ENCODE results near the gene TRMT61A.

Gene TRMT61A

DNA sequence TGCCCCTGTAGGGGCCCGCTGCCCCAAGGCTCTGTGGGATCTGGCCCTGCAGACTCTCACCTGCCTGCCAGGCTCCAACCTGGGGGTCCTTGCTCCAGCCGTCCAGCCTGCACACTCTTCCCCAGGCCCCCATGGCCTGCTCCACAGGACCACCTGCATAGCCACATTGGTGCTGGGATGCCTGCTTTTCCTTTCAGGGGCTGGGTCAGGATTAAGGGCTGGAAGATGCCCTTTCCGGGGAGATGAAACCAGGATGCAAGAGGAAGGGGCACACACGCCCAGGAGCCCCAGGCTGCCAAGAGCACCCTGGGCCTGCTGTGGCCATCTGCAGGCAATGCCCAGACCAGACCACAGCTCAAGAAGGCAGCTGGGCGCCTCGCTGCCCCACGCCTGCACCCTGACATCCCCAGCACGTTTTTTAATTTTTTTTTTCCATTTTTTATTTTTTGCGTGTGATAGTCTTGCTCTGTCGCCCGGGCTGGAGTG, 18.5 kb downstream of the TRMT61A start:
- no peak for DNase-seq (ENCODE audit: low read depth)

DNA sequence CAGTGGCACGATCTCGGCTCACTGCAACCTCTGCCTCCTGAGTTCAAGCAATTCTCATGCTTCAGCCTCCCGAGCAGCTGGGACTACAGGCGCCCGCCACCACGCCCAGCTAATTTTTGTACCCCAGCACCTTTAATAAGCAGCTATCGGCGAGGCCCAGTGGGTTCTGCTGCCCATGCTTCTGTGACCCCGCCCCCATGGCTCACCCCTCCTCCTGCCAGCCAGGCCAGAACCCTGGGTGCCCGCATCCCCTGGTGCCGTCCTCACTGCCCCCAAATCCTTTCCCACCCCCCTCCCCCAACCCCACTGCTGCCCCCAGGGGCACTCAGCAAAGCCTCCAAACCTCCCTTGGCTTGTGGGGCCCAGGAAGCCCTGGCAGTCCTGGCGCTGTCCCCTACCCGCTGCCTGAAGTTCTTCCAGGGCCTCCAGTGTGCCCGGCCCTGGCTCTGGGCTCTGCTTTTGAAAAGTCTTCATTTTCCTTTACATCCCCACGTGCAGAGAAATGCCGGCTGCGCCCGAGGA, 19.0 kb downstream of the TRMT61A start:
- DNase-seq (ENCODE audit: low read depth): no peak

DNA sequence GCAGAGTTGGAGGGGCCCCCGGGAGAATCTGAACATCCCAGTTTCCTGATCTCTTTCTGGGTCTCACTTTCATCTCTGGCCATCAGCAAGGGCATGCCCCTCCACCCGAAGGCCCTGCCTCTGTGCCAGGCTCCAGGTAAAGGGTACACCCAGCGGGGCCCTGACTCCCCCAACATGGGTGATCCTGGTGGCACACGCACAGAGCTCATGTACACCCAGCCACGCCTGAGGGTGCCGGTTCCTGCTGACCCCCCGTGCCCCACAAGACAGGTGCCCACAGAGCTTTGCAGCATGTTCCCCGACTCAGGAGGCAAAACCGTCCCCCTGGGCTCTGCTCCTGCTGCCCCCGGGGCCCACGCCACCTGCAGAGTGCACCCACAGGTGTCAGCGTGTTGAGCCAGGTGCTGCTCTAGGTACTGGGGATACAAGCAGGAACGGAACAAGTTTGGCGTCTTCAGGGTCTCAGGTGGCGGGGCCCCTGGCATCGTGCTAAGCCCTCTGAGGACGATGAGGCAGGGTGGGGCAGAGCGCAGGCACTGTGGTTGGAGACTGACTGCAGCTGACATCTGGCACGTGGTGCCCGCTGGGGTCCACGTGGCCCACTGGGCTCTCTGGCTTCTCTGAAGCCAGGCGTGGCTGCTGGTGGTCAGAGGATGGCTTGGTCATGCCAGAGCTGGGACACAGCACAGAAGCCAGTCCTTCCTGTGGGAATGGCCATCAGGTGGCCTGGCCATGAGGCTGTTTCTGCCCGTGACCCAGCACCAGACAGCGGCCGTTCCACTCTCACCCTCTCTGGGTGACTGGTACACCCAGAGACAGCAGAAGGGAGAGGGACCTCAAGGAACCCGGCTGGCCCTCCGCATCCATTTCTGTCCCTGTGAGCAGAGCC, 19.7 kb downstream of the TRMT61A start:
- DNase-seq (ENCODE audit: low read depth): no peak

DNA sequence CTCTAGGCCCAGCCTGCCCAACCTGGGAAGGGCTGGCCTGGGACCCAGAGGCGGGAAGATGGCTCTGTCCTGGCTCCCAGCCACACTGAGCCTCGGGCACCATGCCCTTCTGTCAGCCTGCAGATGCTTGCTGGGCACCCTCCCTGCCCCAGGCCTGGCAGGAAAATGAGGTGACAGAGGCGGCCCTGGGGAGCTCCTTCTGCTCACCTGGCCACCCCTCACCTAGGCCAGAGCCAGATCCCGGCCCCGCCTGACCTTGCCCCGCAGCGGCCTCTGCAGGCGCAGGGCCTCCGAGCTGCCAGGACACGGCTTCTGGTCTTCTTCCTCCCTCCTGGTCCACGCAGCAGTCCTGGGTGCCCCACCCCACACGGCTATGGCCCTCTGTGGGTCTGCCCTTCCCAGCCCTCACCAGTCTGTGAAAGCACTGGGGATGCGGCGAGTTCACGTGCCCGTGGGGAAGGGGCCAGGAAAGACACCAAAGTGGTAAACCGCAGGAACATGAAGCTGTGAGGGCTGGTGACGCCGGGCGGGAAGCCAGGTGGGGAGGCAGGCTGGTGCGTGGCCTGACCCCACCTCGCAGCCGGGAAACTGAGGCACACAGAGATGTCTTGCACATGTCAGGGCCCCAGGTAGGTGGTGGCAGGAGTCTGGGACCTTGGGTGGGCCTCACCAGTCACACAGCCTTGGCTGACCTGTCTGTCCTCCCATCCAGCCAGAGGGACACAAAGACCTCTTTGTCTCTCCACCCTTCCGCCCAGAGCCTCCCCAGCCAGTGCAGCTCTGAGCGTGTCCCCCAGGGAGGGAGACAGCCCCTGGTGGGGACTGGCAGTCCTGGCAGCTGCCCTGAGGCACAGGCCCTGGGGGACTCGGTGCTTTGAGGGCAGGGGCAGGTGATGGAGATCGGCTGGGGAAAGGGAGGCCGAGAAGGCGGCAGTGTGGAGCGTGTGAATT, 20.6 kb downstream of the TRMT61A start:
- no peak for DNase-seq (ENCODE audit: low read depth)

DNA sequence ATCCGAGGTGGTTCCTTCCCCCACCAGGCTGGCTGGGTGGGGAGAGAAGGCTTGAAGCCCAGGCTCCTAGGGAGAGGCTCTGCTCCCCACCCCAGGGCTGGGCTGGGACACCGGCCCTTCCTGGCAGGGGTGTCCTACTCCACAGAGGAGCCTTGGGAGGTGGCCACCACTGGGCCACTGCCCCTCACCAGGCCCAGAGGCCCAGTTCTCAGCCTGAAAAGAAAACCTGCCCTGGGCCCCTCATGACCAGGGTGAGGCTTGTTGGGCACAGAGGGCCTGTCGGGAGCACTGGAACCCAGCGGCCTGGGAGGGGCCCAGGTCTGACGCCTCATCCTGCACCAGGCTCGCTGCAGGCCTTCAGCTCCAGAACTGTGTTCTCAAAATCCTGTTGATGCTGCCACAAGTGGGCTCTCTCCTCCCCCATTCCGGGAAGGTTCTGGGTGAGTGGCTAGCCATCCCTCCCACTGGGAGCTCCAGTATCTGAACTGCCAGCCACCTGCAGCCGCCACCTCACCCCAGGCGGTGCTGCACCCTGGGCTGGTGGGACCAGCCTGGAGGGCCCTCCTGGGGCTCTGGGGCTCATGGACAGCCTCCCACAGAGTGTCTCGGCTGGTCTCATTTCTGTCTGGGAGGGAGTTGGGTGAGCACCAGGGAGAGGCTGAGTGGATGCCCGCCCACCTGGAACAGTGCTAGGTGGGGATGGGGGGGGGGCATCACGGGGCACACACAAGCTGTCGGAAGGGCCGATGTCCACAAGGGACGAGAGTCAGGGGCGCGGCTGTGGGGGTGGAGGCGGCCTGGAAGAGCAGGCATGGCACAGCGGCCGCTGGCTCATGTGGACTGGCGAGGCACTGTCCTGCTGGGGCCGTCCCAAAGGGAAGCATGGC, 21.7 kb downstream of the TRMT61A start:
- DNase-seq (ENCODE audit: low read depth): no peak

DNA sequence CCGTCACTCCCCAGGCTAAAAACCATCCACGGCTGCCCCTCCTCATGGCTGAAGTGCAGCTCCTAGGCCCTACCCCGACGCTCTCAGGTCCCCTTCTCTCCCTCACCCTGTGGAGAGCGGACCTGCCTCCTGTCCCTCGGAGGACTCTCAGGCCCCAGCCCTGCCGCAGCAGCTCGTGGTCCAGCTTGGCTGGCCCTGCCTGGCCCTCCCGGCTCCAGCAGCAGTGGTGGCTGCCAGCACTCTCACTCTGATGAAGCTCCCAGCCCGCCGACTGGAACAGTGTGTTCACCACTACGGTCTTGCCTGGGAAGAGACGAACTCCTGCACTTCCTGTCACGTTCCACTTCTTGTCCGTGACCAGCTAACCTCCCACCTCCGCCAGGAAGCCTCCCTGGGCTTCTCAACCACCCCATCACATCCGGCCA, 22.4 kb downstream of the TRMT61A start:
- DNase-seq (ENCODE audit: low read depth): no peak

DNA sequence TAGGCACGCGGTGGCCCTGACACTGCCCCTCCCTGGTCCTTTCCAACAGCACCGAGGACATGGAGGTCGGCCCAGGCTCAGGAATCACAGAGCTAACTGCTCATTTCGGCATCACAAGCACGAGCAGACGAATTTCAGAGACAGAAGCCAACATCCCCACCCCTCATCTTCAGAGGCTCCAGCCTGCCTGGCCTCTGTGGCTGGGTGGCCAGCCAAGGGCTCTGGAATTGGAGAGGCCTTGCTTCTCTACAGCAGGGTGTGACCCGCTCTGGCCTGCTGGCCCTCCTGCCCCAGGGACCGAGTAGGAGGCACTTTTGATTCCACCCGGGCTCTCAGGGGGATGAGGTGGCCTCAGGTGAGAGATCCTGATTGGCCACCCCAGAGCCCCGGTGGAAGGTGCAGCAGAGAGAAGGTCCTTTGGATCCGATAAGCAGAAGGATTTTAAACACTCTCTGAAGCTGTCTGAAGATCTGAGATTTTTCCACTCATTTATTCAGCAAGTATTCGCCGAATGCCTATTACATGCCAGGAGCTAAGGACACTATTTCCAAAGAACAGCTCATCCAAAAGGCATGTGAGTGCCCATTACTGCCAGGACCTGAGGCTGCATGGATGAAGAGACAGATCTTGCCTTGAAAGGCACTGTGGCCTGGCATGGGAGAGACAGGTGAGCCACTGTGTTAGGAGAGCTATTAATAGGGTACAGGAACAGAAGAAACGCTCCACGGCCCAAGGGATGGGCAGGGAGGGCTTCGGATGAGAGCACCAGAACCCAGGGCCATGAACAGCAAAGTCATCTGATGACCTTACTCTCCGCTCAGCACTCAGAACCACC, 23.2 kb downstream of the TRMT61A start:
- DNase-seq (ENCODE audit: low read depth): no peak

DNA sequence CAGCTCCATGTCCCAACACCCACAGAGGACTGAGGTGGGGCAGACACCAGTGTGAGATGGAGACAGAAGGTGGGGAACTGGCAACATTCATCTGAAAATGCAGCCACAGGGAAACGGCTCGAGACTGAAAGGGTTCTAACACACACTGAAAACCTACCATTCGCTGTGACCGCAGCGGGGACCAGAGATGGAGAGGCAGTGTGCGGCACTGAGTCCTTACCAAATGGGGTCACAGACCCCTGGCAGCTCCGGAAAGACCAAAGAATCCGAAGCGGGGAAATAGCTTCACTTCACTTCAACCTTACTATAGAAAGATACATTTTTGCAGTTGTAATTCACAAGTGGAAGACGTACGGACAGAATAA, 23.8 kb downstream of the TRMT61A start:
- DNase-seq (ENCODE audit: low read depth): no peak

DNA sequence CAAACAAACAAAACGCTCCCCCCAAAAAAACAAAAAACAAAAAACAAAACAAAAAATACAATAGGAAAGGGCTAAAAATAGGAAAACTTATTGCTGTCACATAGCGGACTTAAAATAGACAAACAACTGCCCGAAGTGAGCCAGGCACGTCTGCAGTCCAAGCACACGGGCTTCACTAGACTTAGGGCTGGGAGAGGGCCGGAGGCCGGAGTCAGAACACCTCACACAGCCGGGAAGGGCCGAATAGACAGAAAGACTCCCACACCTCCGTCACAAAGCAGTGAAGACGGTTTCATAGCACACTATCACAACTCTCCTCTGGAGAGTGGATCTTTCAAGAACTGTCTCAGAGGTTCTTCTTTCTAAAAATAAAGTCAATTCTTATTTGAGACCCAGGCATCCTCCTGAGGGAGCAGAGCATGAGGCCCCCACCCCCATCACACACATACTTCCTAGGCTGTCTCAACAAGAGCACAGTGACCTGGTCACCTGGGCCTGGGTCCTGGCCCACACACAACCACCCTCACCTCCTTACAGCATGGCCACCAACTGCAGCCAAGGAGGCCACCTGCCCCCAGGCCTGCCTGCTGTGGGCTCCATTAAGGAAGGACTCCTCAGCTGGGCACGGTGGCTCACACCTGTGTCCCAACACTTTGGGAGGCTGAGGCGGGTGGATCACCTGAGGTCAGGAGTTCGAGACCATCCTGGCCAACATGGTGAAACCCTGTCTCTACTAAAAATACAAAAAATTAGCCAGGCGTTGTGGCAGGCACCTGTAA, 26.8 kb downstream of the TRMT61A start:
- no peak for DNase-seq (ENCODE audit: low read depth)

DNA sequence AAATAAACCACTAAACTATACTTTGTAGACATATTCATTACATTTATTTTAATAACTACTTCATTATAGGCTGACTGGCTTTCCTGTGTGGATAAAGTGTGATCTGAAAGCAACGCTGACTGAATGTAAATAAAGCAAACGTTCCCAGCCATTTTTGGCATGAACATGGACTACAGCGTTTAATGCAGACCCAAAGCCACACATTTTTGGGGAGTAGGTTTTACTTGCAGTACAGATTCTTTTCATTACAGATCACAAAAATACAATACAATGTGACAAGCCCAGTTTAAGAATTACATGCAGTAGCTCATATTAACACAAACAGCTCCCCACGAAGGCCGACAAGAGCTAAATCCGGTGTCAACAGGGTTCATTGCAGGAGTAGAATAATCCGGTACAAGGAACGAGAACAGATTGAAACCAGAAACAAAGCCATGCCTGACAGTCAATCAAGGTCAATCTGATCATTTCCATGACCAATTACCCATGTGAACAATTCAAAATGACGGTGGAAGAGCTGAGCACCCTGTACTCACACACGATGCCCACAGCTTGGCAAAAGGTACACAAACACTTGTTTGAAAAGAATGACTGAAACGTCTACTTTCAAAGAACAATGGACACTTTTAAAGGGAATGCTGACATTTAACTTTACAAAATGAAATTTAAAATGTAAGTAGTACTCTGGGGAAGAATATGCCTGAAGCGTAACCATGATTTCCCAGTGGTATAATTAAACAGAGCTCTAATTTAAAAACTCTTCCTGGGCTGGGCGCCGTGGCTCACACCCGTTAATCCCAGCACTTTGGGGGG, 28.2 kb downstream of the TRMT61A start:
- no peak for DNase-seq (ENCODE audit: low read depth)

DNA sequence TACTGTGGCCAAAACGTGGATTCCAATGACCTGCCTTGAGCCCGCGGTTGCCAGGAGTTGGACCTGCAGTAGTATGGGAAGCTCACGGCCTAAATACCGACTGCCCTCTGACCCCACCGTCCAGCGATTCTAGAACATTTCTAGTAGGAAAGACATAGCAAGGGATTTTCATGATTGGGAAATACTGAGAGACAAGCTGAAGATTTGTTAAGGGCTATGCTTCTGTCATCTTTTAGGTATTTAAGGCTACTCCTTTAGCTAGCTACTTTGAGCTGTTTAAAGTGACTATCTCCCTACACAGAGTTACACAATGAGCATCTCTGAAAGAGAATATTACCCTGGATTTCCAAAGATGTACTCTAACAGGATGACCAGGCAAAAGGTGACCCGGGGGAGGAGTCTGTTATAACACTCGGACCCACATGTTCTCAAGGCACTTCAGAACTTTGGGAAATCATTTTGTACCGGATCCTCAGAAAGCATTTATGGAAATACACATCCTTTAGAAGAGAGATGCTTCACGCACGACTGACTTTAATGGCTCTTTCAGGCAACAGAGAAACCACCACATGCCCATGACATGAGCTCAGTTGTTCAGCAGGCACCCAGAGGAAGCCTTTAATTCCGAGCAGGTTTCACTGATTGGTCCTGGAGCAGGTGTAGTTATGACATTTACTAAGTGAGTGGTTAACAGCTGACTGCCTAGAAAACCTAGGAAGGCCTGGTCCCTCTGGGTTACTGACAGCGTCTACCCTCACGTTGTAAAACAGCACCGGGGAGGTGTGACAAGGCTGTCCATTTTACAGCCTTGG, 29.3 kb downstream of the TRMT61A start:
- DNase-seq (ENCODE audit: low read depth): no peak

DNA sequence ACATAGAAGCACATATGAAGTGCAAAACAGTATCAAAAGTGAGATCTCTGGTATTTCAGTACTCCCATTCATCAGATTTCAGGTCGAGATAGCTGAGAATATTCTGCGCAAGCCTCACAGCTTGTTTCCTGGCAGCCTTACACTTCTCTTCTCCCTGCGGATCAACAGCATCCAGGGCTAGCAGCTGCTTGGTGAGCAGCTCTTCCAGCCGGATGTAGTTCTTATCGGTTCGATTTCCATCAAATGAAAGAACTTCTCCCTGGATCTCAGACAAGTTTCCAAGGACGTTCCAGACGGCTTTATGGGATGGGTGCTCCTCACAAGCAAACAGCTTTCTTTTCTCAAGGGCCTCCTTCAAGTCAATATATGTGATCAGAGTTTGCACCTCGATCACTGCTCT, 30.8 kb downstream of the TRMT61A start:
- no peak for DNase-seq (ENCODE audit: low read depth)

DNA sequence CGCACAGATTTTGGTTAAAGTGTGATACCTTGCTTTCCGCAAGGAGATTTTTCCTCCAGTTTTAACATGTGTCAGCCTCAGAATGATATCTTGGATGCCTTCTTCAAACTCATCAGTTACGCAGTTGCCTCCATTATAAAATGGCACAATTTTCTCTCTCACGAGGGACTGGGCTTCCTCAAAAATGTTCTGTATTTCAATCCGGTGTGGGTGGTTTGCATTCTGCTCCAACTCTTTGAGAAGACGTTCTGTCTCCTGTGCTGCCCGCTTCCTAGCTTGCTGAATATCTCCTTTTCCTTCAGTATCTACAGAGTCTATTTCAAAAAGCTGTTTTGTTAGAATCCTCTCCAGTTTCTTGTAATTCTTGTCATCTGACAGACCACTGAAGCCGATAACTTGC, 31.7 kb downstream of the TRMT61A start:
- DNase-seq (ENCODE audit: low read depth): no peak

DNA sequence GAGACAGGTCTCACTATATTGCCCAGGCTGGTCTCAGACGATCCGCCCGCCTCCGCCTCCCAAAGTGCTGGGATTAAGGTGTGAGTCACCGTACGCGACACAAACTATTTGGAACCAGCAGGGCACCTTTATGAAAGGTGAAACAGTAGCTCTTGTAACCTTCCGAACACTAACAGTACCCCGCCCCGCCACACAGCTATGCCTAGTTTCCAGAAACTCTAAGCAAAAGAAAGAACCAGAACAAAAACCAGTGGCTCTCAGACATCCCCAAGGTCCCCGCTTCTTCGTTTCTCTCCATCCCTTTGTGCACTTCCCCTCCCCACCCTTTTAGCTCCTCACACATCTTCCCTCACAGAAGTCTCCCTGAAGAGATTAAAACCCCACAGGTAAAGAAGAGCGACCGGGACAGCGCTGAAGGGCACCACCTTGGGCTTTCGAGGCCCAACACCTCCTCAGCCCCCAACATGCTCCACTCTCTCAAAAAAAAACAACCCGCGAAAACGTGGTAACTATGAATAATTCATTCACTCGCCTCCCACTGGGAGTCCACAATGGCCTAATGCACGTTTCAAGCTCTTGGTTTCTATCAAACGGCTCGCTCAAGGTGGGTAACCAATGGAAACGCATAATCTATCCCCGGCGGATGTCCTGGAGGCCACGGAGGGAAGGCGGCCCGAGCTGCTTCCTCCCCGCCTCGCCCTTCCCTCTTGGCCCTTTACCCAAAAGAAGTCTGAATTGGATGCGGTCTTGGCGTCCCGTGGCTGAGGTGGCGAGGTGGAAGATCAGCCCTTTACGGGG, 32.6 kb downstream of the TRMT61A start:
- DNase-seq (ENCODE audit: low read depth): peak; percentile 35

DNA sequence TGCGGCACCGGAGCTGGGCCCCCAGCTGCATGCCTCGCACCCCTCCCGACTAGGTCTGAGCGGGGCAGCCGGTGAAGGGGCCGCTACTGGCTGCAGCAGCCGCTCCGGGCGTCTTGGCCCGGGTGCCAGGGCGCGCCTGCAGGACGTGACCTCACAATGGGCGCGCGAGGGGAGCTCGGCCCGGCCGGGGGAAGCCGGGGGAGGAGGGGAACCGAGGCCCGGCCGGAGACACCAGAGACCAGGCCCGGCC, 33.1 kb downstream of the TRMT61A start:
- DNase-seq (ENCODE audit: low read depth): no peak

DNA sequence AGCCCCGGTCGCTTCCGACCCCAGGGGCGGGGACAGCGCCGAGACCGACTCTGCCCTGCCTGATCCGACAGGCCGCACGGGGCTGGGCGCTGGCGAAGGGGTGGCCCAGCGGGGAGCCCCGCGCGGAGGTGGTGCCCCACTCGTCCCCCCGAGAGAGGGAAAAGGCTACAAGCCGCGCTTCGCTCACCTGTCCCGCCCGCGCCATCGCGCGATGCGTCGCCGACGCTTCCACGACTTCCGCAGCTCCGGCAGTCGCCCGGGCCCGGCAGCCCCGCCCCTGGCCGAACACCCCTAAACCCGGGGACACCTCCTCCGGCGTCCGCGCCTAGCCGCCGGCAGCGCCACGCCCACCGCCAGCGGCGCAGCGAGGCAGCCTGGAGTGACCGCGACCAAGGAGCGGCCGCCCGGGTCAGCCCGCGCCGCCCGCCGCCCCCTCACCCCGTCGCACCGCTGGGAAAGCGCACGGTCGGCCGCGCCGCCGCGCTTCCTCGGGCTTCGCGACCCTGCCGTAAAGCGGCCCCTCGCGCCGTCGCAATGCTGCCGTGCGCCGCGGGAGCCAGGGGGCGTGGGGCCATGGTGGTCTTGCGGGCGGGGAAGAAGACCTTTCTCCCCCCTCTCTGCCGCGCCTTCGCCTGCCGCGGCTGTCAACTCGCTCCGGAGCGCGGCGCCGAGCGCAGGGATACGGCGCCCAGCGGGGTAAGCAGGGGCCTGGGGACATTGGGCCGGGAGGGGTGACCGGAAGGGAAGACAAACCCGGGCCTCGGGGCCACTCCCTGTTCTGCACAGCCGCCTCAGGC, 33.6 kb downstream of the TRMT61A start, which contains the start of the genes BAG5 and COA8:
Gene BAG5, minus strand, starts transcription at position 229 of the 797 bp plus-strand sequence. CDS start 1,493 bp downstream, outside the sequence.
Gene COA8, plus strand, starts transcription at position 532 of the 797 bp plus-strand sequence. Its CDS starts 42 bp downstream, at position 574.
- peak; percentile 60 for DNase-seq (ENCODE audit: low read depth)
